Measurements from ENCODE around the gene KLRC2. TPM values are rescaled to one million over a fixed set of nuclear protein-coding genes. Genes with fewer than 3 reads are reported as not detected.

The KLRC2 gene
- total RNA-seq, 1 experiment from 2014 or later = not detected

DNA sequence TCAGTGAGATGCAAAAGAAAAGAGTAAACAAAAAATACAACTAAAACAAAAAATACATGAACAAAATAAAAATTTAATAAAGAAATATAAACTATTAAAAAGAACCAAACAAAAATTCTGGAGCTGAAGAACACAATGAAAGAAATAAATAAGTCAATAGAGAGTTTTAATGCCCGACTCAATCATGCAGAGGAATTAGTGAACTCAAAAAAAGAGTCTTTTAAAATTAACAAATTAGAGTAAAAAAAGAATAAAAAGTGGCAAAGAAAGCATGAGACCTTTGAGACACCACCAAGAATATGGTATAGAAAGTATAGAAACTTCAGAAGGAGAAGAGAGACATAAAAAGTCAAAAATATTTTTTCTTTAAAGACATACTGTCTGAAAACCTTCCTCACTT is 20.0 kb upstream of the KLRC2 start:
- ChIA-PET CTCF (no interaction called here), POLR2A (no interaction called here)
- intact Hi-C loops (cut with micrococcal nuclease; ENCODE audit: unreplicated experiment) = no loop called here
- ATAC-seq (no peak), DNase-seq (ENCODE audit: low read depth, low spot score) (no peak)
- H3K27ac ChIP-seq (ENCODE audit: low read length) = no peak overlapping the region
- no peaks in the 10 kb centered on the region for H3K27me3 ChIP-seq (ENCODE audit: control insufficient read depth, insufficient read depth, low read length)
- no peaks in the 10 kb centered on the region for H3K36me3 ChIP-seq (ENCODE audit: control insufficient read depth, insufficient read depth, low read length)
- H3K9me3 ChIP-seq (ENCODE audit: control insufficient read depth, insufficient read depth, low read depth, low read length) = peaks cover 3% of the 10 kb centered on the region; the same call in 1 of the 2 replicates
- TF ChIP-seq, protein P1, sequence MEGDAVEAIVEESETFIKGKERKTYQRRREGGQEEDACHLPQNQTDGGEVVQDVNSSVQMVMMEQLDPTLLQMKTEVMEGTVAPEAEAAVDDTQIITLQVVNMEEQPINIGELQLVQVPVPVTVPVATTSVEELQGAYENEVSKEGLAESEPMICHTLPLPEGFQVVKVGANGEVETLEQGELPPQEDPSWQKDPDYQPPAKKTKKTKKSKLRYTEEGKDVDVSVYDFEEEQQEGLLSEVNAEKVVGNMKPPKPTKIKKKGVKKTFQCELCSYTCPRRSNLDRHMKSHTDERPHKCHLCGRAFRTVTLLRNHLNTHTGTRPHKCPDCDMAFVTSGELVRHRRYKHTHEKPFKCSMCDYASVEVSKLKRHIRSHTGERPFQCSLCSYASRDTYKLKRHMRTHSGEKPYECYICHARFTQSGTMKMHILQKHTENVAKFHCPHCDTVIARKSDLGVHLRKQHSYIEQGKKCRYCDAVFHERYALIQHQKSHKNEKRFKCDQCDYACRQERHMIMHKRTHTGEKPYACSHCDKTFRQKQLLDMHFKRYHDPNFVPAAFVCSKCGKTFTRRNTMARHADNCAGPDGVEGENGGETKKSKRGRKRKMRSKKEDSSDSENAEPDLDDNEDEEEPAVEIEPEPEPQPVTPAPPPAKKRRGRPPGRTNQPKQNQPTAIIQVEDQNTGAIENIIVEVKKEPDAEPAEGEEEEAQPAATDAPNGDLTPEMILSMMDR (IDR thresholded peaks at IDR 0.05) = no peak
- TF ChIP-seq SIN3A (IDR thresholded peaks at IDR 0.05; ENCODE audit: borderline replicate concordance, insufficient read depth, low read depth, low read length) (no peak), POLR2AphosphoS5 (IDR thresholded peaks at IDR 0.05; ENCODE audit: low read depth, low read length) (no peak), REST (IDR thresholded peaks at IDR 0.05; ENCODE audit: insufficient read depth in 1 of 2, low read depth in 2 of 2, low read length in 1 of 2) (no peak), TCF7L2 (IDR thresholded peaks at IDR 0.05; ENCODE audit: low read depth, low read length) (no peak)
- in situ Hi-C loops (cut with HindIII; ENCODE audit: low pct_unique_long_range_greater_than_20kb, low sequenced_read_pairs) = no loop called here
- no TSS peak for BruUV-seq (replicated peaks)
- no peak overlapping the region for H3K4me3 ChIP-seq (ENCODE audit: low read depth in 2 of 2, low read length in 2 of 2)
- no peaks in the 10 kb centered on the region for H3K4me1 ChIP-seq (ENCODE audit: control insufficient read depth, insufficient read depth, low read length)

DNA sequence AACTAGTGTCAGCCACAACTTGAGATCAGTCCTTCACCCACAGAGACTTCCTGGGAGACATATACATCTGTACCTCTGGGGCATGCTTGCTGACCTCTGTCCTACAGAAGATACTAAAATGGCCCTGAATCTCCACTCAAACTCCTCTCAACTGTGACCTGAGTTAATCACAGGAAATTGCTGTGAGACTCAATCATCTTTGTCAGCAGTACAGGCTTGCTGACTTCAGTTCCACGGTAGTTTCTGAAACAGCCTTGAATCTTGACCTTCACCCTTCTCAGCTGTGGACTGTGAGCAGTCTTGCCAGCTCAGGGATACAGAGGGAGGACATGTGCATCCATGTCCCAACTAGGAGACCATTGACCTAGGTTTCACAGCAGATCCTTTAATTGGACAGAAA is 18.7 kb upstream of the KLRC2 start:
- no peak for ATAC-seq
- Histone ChIP-seq H3K4me3 (ENCODE audit: low read depth in 2 of 2, low read length in 2 of 2) (no peak overlapping the region), H3K9me3 (ENCODE audit: control insufficient read depth, insufficient read depth, low read depth, low read length) (peaks cover 3% of the 10 kb centered on the region; the same call in 1 of the 2 replicates), H3K4me1 (ENCODE audit: control insufficient read depth, insufficient read depth, low read length) (no peaks in the 10 kb centered on the region), H3K36me3 (ENCODE audit: control insufficient read depth, insufficient read depth, low read length) (no peaks in the 10 kb centered on the region), H3K27me3 (ENCODE audit: control insufficient read depth, insufficient read depth, low read length) (no peaks in the 10 kb centered on the region), H3K27ac (ENCODE audit: low read length) (no peak overlapping the region; the same call in 1 of the 2 replicates)
- DNase-seq (ENCODE audit: low read depth, low spot score) = no peak
- ChIA-PET POLR2A (no interaction called here), CTCF (no interaction called here)
- no peak for TF ChIP-seq SIN3A (IDR thresholded peaks at IDR 0.05; ENCODE audit: borderline replicate concordance, insufficient read depth, low read depth, low read length)
- TF ChIP-seq TCF7L2 (IDR thresholded peaks at IDR 0.05; ENCODE audit: low read depth, low read length) = no peak
- no peak for TF ChIP-seq POLR2AphosphoS5 (IDR thresholded peaks at IDR 0.05; ENCODE audit: low read depth, low read length)
- TF ChIP-seq REST (IDR thresholded peaks at IDR 0.05; ENCODE audit: insufficient read depth in 1 of 2, low read depth in 2 of 2, low read length in 1 of 2) = no peak
- TF ChIP-seq, protein P1 (IDR thresholded peaks at IDR 0.05) = no peak
- in situ Hi-C loops (cut with HindIII; ENCODE audit: low pct_unique_long_range_greater_than_20kb, low sequenced_read_pairs) = no loop called here
- no TSS peak for BruUV-seq (replicated peaks)
- intact Hi-C loops (cut with micrococcal nuclease; ENCODE audit: unreplicated experiment) = no loop called here
